Ovary (tissue), 3 donors: ENCODE measurements around the gene UXS1.

Experiments used
- POLR2A ChIP-seq: fragments of 450-650 bp; IDR thresholded peaks from one replicate; pipeline ENCODE4 v1.6.1; 2017; ENCODE audit warnings: antibody characterized with exemption, mild to moderate bottlenecking, moderate library complexity
- TF ChIP-seq, protein P1 (sequence below), 3 donors: fragments of 450-650 bp in 2 of 3; fragments of 200-600 bp in 1 of 3; IDR thresholded peaks; one replicate each; pipeline versions ENCODE4 v1.5.1 to v1.8.0; 2016 to 2022; ENCODE audit warnings: antibody characterized with exemption in 3 of 3, mild to moderate bottlenecking in 1 of 3
- donor health status: DM: no; HTN: no; CAD: no.

DNA sequence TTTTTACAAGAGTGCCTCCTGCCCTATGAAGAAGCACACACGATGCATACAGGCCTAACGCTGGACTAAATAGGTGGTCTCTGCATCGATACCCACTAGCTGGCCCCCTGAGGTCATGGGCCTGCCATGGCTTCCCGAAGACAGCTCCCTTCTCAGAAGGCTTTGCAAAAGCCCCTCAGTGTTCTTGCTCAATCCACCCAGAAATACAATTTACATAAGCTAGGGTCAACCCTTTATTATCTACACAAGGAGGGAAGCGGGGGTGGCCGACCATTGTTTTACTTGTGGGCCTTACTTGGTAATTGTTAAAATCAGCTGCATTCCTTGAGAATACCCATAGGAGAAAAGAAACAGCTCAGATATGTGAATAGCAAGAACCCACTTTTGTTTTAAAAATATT, 28.5 kb downstream of the UXS1 start:
- TF ChIP-seq POLR2A = no peak
- TF ChIP-seq, protein P1, sequence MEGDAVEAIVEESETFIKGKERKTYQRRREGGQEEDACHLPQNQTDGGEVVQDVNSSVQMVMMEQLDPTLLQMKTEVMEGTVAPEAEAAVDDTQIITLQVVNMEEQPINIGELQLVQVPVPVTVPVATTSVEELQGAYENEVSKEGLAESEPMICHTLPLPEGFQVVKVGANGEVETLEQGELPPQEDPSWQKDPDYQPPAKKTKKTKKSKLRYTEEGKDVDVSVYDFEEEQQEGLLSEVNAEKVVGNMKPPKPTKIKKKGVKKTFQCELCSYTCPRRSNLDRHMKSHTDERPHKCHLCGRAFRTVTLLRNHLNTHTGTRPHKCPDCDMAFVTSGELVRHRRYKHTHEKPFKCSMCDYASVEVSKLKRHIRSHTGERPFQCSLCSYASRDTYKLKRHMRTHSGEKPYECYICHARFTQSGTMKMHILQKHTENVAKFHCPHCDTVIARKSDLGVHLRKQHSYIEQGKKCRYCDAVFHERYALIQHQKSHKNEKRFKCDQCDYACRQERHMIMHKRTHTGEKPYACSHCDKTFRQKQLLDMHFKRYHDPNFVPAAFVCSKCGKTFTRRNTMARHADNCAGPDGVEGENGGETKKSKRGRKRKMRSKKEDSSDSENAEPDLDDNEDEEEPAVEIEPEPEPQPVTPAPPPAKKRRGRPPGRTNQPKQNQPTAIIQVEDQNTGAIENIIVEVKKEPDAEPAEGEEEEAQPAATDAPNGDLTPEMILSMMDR (IDR thresholded peaks at IDR 0.05) = no peak
